GM19467 (cell line): ENCODE measurements around the gene ATP11A.
"Not testable (repeated sequence)": the region's sequence is repeated elsewhere in the genome, so short reads cannot be mapped to it uniquely, and the experiment has no call there.

Source experiments
- ATAC-seq: cut with Tn5 transposase; IDR thresholded peaks from one replicate; pipeline ENCODE4 v1.9.1; 2021; ENCODE audit warnings: mild to moderate bottlenecking, moderate library complexity; ENCODE audit not compliant: unreplicated experiment

Gene ATP11A

DNA sequence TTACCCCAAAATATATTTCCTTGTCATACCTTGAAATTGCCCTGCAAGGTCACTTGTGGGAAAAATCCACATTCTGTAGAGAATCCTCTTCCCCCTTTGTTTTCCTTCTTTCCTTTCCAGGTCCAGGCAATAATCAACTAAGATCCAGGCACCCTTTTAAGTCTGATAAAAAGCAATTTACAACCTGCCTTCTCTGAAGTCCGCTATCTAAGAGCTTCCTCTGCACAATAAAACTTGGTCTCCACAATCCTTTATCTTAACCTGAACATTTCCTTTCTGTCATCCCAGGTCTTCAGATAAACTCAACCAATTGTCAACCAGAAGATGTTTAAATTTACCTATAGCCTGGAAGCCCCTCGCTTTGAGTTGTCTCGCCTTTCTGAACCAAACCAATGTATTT is 19.5 kb downstream of the ATP11A start:
- not testable (repeated sequence) for ATAC-seq

- ATAC-seq = no peak
These were observed 20.3 kb downstream of the ATP11A start for GRCh38 chr13:112709825-112710783.

GRCh38 chr13:112710855-112711527 is 21.2 kb downstream of the ATP11A start:
- no peak for ATAC-seq

GRCh38 chr13:112711528-112712265 is 21.9 kb downstream of the ATP11A start:
- no peak for ATAC-seq

DNA sequence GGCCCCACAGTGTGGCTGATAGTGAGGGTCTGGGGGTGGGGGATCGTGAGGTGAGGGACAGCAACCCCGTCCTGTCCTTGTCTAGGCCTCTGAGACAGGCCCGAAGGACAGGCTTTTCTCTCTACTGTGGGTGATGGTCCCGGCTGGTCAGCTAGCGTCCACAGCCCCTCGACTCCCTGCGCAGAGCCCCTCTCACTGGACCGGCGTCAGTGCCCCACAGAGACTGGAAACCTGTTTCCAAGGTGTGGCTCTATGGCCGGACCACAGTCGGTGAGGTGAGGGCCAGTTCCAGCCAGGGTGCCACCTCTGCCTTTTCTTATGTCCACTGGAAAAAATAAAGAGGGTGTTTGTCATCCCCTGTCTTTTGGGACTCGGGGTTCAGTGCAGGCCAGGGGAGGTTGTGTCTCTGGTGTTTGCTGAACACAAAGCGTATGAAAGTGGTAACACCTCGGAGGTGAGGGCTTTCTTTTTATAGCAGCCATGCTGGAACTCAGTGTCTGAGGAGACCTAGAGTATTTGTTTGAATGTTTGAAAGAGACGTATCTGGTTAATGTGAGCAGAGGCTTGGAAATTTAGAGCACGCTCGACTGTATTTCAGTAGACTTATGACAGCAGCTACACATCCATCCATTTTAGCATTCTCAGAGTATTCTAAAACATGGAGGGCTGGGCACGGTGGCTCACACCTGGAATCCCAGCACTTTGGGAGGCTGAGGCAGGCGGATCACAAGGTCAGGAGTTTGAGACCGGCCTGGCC is 22.8 kb downstream of the ATP11A start:
- ATAC-seq = no peak

DNA sequence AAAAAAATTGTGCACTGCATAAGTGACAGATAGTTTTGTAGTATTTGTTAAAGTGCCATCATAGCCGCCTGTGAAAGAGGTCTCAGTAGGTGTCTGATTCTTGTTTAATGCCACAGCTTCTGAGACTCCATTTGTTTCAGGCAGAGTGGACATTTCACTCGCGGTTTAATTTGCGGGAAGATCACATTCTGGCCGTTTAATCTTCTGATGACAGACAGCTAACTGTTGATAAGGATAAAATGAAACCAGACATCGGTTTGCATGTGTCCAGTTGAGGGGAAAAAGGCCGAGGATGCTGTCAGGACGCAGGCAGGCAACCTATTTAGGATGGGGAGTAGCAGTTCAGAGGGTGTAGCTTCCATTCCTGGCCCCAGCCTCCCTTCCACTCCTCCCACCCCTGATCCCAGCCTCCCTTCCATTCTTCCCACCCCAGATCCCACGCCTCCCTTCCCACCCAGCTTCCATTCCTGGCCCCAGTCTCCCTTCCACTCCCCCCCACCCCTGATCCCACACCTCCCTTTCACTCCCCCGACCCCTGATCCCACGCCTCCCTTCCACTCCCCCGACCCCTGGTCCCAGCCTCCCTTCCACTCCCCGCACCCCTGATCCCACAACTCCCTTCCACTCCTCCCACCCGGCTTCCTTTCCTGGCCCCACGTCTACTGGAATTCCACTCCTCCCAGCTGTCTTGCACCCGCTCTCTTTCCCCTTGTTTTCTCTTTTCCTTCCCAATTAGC is 23.8 kb downstream of the ATP11A start:
- no peak for ATAC-seq

- ATAC-seq = no peak
These were observed 24.7 kb downstream of the ATP11A start for GRCh38 chr13:112714376-112715174.

GRCh38 chr13:112715210-112715609 is 25.4 kb downstream of the ATP11A start:
- ATAC-seq = no peak

DNA sequence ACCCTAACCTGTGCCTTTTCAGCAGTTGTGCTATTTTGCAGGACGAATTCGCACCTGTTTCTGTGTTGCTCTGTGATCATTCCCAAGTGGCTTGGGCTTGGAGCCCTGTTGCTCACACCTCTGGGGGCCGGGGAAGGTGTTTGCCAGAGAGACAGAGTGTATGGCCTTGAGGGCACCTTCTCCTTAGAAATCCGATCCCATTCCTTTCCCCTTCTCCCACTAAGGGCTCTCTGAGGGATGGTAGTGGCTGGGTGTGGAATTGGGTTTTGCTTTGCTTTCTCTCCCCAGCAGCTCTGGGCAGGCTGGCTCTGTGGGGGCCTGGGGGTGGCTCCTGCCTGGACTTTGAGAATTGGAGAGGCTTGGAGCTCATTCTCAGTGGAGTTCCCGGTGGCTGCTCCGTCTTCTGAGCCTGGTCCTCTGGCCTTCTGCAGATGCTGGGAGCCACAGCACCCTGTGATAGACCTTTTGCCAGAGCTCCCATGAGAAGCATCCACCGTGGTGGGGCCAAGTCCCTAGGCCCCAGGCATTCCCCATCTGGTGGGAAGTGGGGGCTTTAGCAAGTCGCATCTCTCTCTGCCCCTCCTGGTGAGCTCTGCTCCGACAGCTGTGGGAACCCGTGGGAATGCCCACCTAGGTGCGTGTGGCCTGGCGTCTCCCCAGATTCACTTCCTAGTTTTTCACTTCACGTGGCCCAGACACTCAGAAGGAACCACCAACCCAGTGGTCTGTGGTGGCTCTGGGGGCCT is 26.1 kb downstream of the ATP11A start:
- no peak for ATAC-seq

GRCh38 chr13:112716461-112716820 is 26.6 kb downstream of the ATP11A start:
- no peak for ATAC-seq

DNA sequence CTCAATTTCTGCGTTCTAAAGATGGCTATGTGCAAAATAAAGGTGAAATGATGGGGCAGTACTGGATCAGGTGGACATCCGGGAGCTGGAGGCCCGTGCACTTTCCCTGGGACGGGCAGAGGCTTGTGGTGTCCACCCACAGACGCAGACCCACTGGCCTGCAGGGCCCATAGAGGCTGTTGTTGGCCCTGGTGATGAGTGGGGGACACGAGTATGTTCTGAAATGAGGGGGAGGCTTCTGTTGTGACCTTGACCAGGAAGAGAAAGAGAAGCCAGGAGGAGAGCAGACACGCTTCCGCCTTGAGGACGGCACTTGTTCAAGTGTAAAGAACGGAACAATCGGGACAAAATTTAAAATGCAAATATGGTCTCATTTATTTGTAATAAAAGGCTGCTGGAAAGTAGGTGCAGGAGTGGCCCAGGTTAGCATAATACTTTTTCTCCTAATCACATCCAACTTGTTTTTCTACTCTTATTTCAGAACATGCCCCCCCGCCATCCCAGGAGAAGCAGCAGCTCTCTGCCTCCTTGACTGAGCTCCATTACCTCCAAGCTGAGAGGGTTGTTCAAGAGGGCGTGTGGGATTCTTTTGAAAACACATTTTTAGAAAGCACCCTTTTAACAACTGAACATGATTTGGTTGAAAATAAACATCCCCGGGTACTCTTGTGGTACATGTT is 27.1 kb downstream of the ATP11A start:
- no peak for ATAC-seq

DNA sequence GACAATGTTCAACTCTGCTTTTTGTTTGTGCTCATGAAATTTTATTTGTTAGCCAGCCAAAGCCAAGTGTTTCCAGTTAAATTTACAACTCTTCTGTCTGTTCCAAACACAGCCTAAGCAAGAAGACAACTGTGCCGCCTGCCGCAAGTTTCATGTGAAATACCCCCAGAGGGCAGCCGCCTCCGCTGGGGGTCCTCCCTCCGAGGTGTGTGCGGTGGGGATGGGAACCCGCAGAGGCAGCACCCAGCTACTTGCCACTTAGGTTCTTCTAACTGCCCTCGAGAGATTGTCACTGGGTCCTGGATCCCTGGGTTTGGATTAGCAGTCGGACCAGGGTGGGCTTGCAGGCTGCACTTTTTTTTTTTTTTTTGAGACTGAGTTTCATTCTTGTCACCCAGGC is 28.5 kb downstream of the ATP11A start:
- no peak for ATAC-seq

- no peak for ATAC-seq
These were observed 29.2 kb downstream of the ATP11A start for GRCh38 chr13:112719016-112719415.

DNA sequence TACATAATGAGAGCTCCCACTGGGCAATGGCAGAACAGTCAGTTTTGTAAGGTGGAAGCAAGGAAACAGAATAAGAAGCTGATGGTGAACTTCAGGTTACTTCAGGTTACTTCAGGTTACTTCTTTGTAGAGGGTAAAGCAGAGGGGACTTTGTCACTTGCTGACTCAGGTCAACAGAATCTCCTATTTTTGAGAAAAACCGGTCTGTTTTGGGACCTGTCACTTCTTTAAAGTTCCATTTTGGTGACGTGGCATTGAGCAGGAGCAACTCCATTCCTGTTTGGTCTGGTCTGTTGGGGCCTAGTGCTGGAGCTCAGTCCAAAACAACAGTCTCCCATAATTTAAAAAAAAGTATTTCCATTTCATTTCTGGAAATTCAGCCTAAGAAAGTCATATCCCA is 29.7 kb downstream of the ATP11A start:
- no peak for ATAC-seq

DNA sequence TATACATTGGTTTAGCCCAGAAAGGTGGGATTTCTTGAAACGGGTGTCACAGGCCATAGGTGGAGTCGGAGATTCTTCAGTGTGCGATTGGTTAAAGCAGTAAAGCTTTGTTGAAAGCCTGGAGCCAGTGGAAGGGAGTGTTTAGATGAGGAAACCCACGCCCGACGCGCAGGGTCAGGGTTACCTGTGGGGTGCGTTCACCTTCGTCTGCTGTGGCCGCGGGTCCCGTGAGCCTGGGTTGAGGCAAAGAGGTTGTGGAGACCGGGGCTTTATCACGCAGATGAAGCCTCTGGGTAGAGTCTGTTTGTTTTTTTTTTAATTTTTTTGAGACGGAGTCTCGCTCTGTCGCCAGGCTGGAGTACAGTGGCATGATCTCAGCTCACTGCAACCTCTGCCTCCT is 30.4 kb downstream of the ATP11A start:
- ATAC-seq = no peak

- no peak for ATAC-seq
These were observed 31.0 kb downstream of the ATP11A start for GRCh38 chr13:112720814-112721197.

GRCh38 chr13:112721198-112722104 is 31.6 kb downstream of the ATP11A start:
- ATAC-seq = no peak
